Panc1 (cell line): ENCODE results near the gene MAML3. TPM values are rescaled to one million over a fixed set of nuclear protein-coding genes. Genes with fewer than 3 reads are reported as not detected.

ENCODE experiments used
- ATAC-seq: fragments of 200-7000 bp; cut with Tn5 transposase; 2 replicates; pipeline ENCODE4 v1.9.1; 2020; ENCODE audit warnings: mild to moderate bottlenecking, moderate library complexity
- BruUV-seq: library from RNA; stranded (reverse); fragments of 400-500 nt; replicated peaks from 2 replicates; lab custom pipeline; 2021; lab: Mats Ljungman, UMichigan
- CTCF ChIA-PET: fragments of 300-600 bp; sonication (Branson Sonifier 250); formaldehyde crosslinking; loops from one replicate; lab custom pipeline; 2022; ENCODE audit warnings: antibody characterized with exemption; lab: Charles Lee
- POLR2A ChIA-PET: fragments of 300-600 bp; sonication (Branson Sonifier 250); formaldehyde crosslinking; loops from one replicate; lab custom pipeline; 2022; ENCODE audit warnings: antibody characterized with exemption; lab: Charles Lee
- DNase-seq: peaks from one replicate; pipeline ENCODE4 v3.0.0-alpha.2; 2010; ENCODE audit warnings: low read depth, low spot score
- H3K27ac ChIP-seq: 2 replicates; pipeline ENCODE4 v1.5.1; 2011; ENCODE audit warnings: mild to moderate bottlenecking, low read length, inconsistent platforms
- H3K27me3 ChIP-seq: fragments of 200-500 bp; sonication (Bioruptor generic); 2 replicates; pipeline ENCODE4 v1.6.0; 2014; ENCODE audit warnings: low read length, inconsistent platforms; ENCODE audit not compliant: control insufficient read depth, insufficient read depth
- H3K36me3 ChIP-seq: fragments of 200-500 bp; sonication (Bioruptor generic); 2 replicates; pipeline ENCODE4 v1.5.1; 2014; ENCODE audit warnings: inconsistent platforms, mild to moderate bottlenecking, low read length, moderate library complexity; ENCODE audit not compliant: control insufficient read depth, insufficient read depth
- H3K4me1 ChIP-seq: 2 replicates; pipeline ENCODE4 v1.5.1; 2011; ENCODE audit warnings: inconsistent platforms, mild to moderate bottlenecking, low read length, moderate library complexity; ENCODE audit not compliant: control insufficient read depth, insufficient read depth
- H3K4me3 ChIP-seq, 2 experiments: 2 replicates each; pipeline ENCODE4 v1.5.1; 2011 to 2012; ENCODE audit warnings: low read depth in 2 of 2, low read length in 2 of 2, mild to moderate bottlenecking in 2 of 2, inconsistent platforms in 1 of 2, moderate library complexity in 1 of 2
- H3K9me3 ChIP-seq: fragments of 200-500 bp; sonication (Bioruptor generic); 2 replicates; pipeline ENCODE4 v1.5.1; 2014; ENCODE audit warnings: low read depth, mild to moderate bottlenecking, inconsistent platforms, low read length, moderate library complexity; ENCODE audit not compliant: control insufficient read depth, insufficient read depth
- POLR2AphosphoS5 ChIP-seq: IDR thresholded peaks from 2 replicates; pipeline ENCODE4 v1.6.1; 2012; ENCODE audit warnings: mild to moderate bottlenecking, low read depth, low read length, moderate library complexity
- SIN3A ChIP-seq: IDR thresholded peaks from 2 replicates; pipeline ENCODE4 v1.6.1; 2012; ENCODE audit warnings: low read depth, mild to moderate bottlenecking, low read length, moderate library complexity, borderline replicate concordance; ENCODE audit not compliant: insufficient read depth
- TCF7L2 ChIP-seq: IDR thresholded peaks from 2 replicates; pipeline ENCODE4 v1.6.1; 2011; ENCODE audit warnings: mild to moderate bottlenecking, low read depth, low read length, inconsistent platforms
- in situ Hi-C: cut with HindIII; loops from 2 replicates; pipeline ENCODE4 v1.10.0; 2016; ENCODE audit warnings: low sequenced_read_pairs, low pct_unique_long_range_greater_than_20kb
- intact Hi-C: fragments of 100-400 bp; cut with micrococcal nuclease; formaldehyde crosslinking; loops from one replicate; pipeline ENCODE4 v1.10.0; 2022; ENCODE audit not compliant: unreplicated experiment
- total RNA-seq: library from RNA; stranded (reverse); gene quantifications from one replicate; pipeline ENCODE4 v1.2.1, GENCODE V29; 2021; ENCODE audit not compliant: unreplicated experiment
- TF ChIP-seq, protein P1 (sequence below), 2 experiments: IDR thresholded peaks; 2 replicates each; pipeline ENCODE4 v1.6.1; 2011 to 2012; ENCODE audit warnings: low read depth in 2 of 2, control low read depth in 1 of 2, low read length in 1 of 2, mild to moderate bottlenecking in 1 of 2, moderate library complexity in 1 of 2; ENCODE audit not compliant: insufficient read depth in 1 of 2
- TF ChIP-seq, protein P2 (sequence below): fragments of 450-650 bp; IDR thresholded peaks from 2 replicates; pipeline ENCODE4 v1.5.1; 2017; ENCODE audit warnings: mild to moderate bottlenecking

Gene MAML3
- total RNA-seq, 1 experiment from 2014 or later, result 7.7 TPM

DNA sequence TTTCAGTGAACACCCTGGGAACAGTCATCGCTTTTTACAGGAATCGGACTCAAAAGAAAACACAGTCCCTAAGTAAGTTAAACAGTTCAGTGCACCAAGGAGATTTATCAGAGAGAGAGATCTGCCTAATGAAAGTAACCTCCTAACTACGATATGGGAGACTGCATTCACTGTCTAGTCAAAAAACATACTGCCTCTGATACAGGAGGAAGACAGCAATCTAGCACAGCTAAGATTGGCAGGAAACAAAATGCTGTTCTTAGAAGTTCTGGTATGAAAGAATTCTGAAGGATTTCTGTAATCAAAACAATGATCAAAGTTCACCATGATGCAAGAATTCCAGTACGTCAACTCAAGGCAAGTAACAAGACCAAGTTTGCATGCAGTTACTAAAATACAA, 92.8 kb downstream of the MAML3 start:
- Histone ChIP-seq H3K27me3 (no peaks in the 10 kb centered on the region), H3K36me3 (no peaks in the 10 kb centered on the region), H3K27ac (peak overlapping the region; percentile 71), H3K4me3 (0 out of 4 replicates have a peak overlapping the region, but pooled peaks of 1 of the 2 experiments have one; percentile 2), H3K9me3 (no peaks in the 10 kb centered on the region), H3K4me1 (peaks cover 46% of the 10 kb centered on the region)
- intact Hi-C loops, result no loop called here
- CTCF ChIA-PET, result no interaction called here
- ATAC-seq (no peak), DNase-seq (no peak)
- TF ChIP-seq TCF7L2, result no peak
- TF ChIP-seq, protein P1, sequence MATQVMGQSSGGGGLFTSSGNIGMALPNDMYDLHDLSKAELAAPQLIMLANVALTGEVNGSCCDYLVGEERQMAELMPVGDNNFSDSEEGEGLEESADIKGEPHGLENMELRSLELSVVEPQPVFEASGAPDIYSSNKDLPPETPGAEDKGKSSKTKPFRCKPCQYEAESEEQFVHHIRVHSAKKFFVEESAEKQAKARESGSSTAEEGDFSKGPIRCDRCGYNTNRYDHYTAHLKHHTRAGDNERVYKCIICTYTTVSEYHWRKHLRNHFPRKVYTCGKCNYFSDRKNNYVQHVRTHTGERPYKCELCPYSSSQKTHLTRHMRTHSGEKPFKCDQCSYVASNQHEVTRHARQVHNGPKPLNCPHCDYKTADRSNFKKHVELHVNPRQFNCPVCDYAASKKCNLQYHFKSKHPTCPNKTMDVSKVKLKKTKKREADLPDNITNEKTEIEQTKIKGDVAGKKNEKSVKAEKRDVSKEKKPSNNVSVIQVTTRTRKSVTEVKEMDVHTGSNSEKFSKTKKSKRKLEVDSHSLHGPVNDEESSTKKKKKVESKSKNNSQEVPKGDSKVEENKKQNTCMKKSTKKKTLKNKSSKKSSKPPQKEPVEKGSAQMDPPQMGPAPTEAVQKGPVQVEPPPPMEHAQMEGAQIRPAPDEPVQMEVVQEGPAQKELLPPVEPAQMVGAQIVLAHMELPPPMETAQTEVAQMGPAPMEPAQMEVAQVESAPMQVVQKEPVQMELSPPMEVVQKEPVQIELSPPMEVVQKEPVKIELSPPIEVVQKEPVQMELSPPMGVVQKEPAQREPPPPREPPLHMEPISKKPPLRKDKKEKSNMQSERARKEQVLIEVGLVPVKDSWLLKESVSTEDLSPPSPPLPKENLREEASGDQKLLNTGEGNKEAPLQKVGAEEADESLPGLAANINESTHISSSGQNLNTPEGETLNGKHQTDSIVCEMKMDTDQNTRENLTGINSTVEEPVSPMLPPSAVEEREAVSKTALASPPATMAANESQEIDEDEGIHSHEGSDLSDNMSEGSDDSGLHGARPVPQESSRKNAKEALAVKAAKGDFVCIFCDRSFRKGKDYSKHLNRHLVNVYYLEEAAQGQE (IDR thresholded peaks at IDR 0.05; ENCODE audit: insufficient read depth in 1 of 2, low read depth in 2 of 2, low read length in 1 of 2), result no peak
- TF ChIP-seq, protein P2, sequence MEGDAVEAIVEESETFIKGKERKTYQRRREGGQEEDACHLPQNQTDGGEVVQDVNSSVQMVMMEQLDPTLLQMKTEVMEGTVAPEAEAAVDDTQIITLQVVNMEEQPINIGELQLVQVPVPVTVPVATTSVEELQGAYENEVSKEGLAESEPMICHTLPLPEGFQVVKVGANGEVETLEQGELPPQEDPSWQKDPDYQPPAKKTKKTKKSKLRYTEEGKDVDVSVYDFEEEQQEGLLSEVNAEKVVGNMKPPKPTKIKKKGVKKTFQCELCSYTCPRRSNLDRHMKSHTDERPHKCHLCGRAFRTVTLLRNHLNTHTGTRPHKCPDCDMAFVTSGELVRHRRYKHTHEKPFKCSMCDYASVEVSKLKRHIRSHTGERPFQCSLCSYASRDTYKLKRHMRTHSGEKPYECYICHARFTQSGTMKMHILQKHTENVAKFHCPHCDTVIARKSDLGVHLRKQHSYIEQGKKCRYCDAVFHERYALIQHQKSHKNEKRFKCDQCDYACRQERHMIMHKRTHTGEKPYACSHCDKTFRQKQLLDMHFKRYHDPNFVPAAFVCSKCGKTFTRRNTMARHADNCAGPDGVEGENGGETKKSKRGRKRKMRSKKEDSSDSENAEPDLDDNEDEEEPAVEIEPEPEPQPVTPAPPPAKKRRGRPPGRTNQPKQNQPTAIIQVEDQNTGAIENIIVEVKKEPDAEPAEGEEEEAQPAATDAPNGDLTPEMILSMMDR, result no peak
- TF ChIP-seq POLR2AphosphoS5, result no peak
- no peak for TF ChIP-seq SIN3A
- in situ Hi-C loops, result no loop called here
- POLR2A ChIA-PET, result interaction anchor here (0.8 kb wide), 1 partner anchor 8 kb away, joined by 3 read pairs; no protein-coding TSS in a partner anchor
- no TSS peak for BruUV-seq

DNA sequence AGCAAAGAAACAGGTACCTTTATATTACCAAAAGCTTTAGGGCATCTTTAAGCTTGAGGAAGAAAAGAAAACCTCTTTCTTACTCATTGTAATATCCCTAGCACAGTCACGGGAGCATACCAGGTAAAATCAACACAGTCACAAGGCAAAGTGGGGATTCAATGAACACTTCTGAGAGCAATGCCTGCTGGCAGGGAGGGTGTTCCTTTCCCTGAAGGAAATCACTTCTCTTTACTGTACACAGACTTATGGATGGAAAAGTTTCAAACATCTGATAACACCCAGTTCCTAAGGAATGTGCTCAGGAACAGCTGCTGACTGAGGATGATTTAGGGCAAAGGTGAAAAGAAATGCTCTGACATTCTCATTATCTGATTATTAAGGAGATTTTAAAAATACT, 94.8 kb downstream of the MAML3 start:
- TF ChIP-seq POLR2AphosphoS5 (no peak), TCF7L2 (no peak), SIN3A (no peak)
- TF ChIP-seq, protein P2, result no peak
- TF ChIP-seq, protein P1 (IDR thresholded peaks at IDR 0.05; ENCODE audit: insufficient read depth in 1 of 2, low read depth in 2 of 2, low read length in 1 of 2), result no peak
- ATAC-seq (peak; percentile 82), DNase-seq (no peak)
- Histone ChIP-seq H3K27me3 (no peaks in the 10 kb centered on the region), H3K4me1 (peaks cover 45% of the 10 kb centered on the region), H3K27ac (peak overlapping the region; percentile 86), H3K36me3 (no peaks in the 10 kb centered on the region), H3K4me3 (peak overlapping the region; percentile 3 to 11; a peak in 2 of 4 replicates), H3K9me3 (no peaks in the 10 kb centered on the region)
- ChIA-PET CTCF (no interaction called here), POLR2A (interaction anchor here (0.6 kb wide), 1 partner anchor 32 kb away, joined by 3 read pairs; no protein-coding TSS in a partner anchor)
- BruUV-seq, result no TSS peak
- intact Hi-C loops, result no loop called here
- in situ Hi-C loops, result no loop called here
